SK-N-MC (cell line): ENCODE measurements around the gene STK4.

Experiments used
- DNase-seq: peaks from one replicate; pipeline ENCODE4 v3.0.0-alpha.2; 2011; ENCODE audit warnings: low read depth, low spot score
- H3K27ac ChIP-seq: fragments of 200-600 bp; sonication (generic); 2 replicates; pipeline ENCODE4 v1.5.1; 2016; ENCODE audit warnings: mixed run types
- H3K36me3 ChIP-seq: fragments of 200-600 bp; sonication (generic); 2 replicates; pipeline ENCODE4 v1.6.1; 2017; ENCODE audit warnings: antibody characterized with exemption, low read length, mixed read lengths; ENCODE audit not compliant: insufficient read depth
- H3K4me3 ChIP-seq: fragments of 200-600 bp; sonication (generic); 2 replicates; pipeline ENCODE4 v1.5.1; 2016
- H3K9ac ChIP-seq: fragments of 200-600 bp; sonication (generic); 2 replicates; pipeline ENCODE4 v1.8.0; 2017; ENCODE audit warnings: mixed run types, mixed read lengths; ENCODE audit not compliant: insufficient read length
- H3K9me3 ChIP-seq: fragments of 200-600 bp; sonication (generic); 2 replicates; pipeline ENCODE4 v1.6.1; 2017; ENCODE audit warnings: low read depth, mild to moderate bottlenecking, antibody characterized with exemption, low read length, moderate library complexity, mixed read lengths
- EZH2 ChIP-seq: fragments of 200-600 bp; sonication (generic); IDR thresholded peaks from one replicate; pipeline ENCODE4 v1.6.1; 2017; ENCODE audit warnings: antibody characterized with exemption
- FOXP2 ChIP-seq: optimal IDR thresholded peaks from 2 replicates; pipeline ENCODE3; 2011; ENCODE audit warnings: mild to moderate bottlenecking, moderate library complexity; ENCODE audit not compliant: insufficient read depth; ENCODE audit errors: extremely low read length, control extremely low read depth
- POLR2AphosphoS5 ChIP-seq: IDR thresholded peaks from 2 replicates; pipeline ENCODE4 v1.6.1; 2012; ENCODE audit warnings: mild to moderate bottlenecking, low read depth, low read length, borderline replicate concordance

STK4 gene

GRCh38 chr20:44959082-44959637, 7.2 kb upstream of the STK4 start:
- TF ChIP-seq POLR2AphosphoS5, result no peak
- no peak for TF ChIP-seq FOXP2
- TF ChIP-seq EZH2, result no peak
- Histone ChIP-seq H3K9ac (peak overlapping the region; percentile 82), H3K36me3 (peaks cover 29% of the 10 kb centered on the region), H3K4me3 (peak overlapping the region; percentile 93), H3K27ac (no peak overlapping the region), H3K9me3 (no peaks in the 10 kb centered on the region)
- DNase-seq, result no peak

- Histone ChIP-seq H3K9me3 (no peaks in the 10 kb centered on the region), H3K4me3 (peak overlapping the region; percentile 93), H3K27ac (no peak overlapping the region), H3K9ac (peak overlapping the region; percentile 82), H3K36me3 (peaks cover 24% of the 10 kb centered on the region)
- no peak for DNase-seq
- TF ChIP-seq EZH2, result no peak
- TF ChIP-seq POLR2AphosphoS5, result no peak
- TF ChIP-seq FOXP2, result no peak
Observed at GRCh38 chr20:44959638-44960102, 6.6 kb upstream of the STK4 start.

GRCh38 chr20:44960103-44960852, 6.0 kb upstream of the STK4 start, which contains the start of gene TOMM34:
TOMM34 (minus strand) TSS chr20:44960397; CDS start chr20:44960333, 64 bp downstream.
- Histone ChIP-seq H3K9ac (peak within 1 kb of the TSS; percentile 82), H3K4me3 (peak within 1 kb of the TSS; percentile 93), H3K27ac (peak within 1 kb of the TSS; percentile 43; the same call in 1 of the 2 replicates), H3K9me3 (no peaks in the 10 kb centered on the region), H3K36me3 (peaks cover 18% of the 10 kb centered on the region)
- TF ChIP-seq FOXP2 (no peak), EZH2 (no peak), POLR2AphosphoS5 (peak; percentile 90)
- no peak for DNase-seq

GRCh38 chr20:44961011-44961869, 5.1 kb upstream of the STK4 start:
- Histone ChIP-seq H3K9me3 (no peaks in the 10 kb centered on the region), H3K4me3 (peak overlapping the region; percentile 93; the same call in 1 of the 2 replicates), H3K9ac (no peak overlapping the region), H3K27ac (peak overlapping the region; percentile 43; the same call in 1 of the 2 replicates), H3K36me3 (peaks cover 8% of the 10 kb centered on the region)
- TF ChIP-seq POLR2AphosphoS5 (no peak), FOXP2 (no peak)
- DNase-seq, result no peak

GRCh38 chr20:44961870-44962267, 4.4 kb upstream of the STK4 start:
- DNase-seq, result no peak
- no peaks in the 10 kb centered on the region for H3K9me3 ChIP-seq
- H3K36me3 ChIP-seq, result peaks cover 5% of the 10 kb centered on the region; the same call in 1 of the 2 replicates
- H3K27ac ChIP-seq, result no peak overlapping the region
- no peak overlapping the region for H3K4me3 ChIP-seq
- H3K9ac ChIP-seq, result no peak overlapping the region
- TF ChIP-seq POLR2AphosphoS5 (no peak), FOXP2 (no peak), EZH2 (no peak)

- no peak overlapping the region for H3K27ac ChIP-seq
- TF ChIP-seq FOXP2 (no peak), EZH2 (no peak), POLR2AphosphoS5 (no peak)
- no peak overlapping the region for H3K9ac ChIP-seq
- H3K9me3 ChIP-seq, result no peaks in the 10 kb centered on the region
- H3K4me3 ChIP-seq, result no peak overlapping the region
- DNase-seq, result no peak
- peaks cover 5% of the 10 kb centered on the region; the same call in 1 of the 2 replicates for H3K36me3 ChIP-seq
Observed at GRCh38 chr20:44962483-44962882, 3.8 kb upstream of the STK4 start.

- no peaks in the 10 kb centered on the region for H3K9me3 ChIP-seq
- no peak overlapping the region for H3K27ac ChIP-seq
- no peak for DNase-seq
- TF ChIP-seq FOXP2, result no peak
- TF ChIP-seq EZH2, result no peak
- TF ChIP-seq POLR2AphosphoS5, result no peak
- H3K9ac ChIP-seq, result no peak overlapping the region
- H3K4me3 ChIP-seq, result no peak overlapping the region
- no peaks in the 10 kb centered on the region for H3K36me3 ChIP-seq
Observed at GRCh38 chr20:44963325-44964215, 2.7 kb upstream of the STK4 start.
